ENCODE measurements around the gene LHFPL6. TPM values are rescaled to one million over a fixed set of nuclear protein-coding genes. Genes with fewer than 3 reads are reported as not detected.

LHFPL6 gene
- total RNA-seq, 1 donor from 2014 or later = 174 TPM

DNA sequence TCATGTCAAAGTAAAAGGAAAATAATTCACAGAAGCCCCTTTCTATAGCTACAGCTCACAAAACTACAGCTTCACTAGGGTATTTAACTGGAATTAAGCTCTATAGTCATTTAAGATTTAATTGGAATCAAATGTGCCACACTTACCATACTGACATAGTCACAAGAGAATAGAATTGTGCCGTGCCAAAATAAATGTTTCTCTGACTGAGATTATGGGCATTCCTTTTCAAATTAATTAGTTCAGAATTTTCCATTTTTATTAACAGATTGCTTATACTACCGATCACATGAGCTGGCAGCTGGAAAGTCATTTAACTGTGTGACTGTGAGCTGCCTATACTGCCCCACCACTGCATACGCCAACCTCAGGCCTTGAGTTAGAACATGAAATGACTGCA is 108.4 kb downstream of the LHFPL6 start:
- peaks cover 16% of the 10 kb centered on the region for H3K4me1 Mint-ChIP-seq (ENCODE audit: unreplicated experiment)
- no peak overlapping the region for H3K27ac Mint-ChIP-seq (ENCODE audit: unreplicated experiment)
- TF ChIP-seq, protein P1, sequence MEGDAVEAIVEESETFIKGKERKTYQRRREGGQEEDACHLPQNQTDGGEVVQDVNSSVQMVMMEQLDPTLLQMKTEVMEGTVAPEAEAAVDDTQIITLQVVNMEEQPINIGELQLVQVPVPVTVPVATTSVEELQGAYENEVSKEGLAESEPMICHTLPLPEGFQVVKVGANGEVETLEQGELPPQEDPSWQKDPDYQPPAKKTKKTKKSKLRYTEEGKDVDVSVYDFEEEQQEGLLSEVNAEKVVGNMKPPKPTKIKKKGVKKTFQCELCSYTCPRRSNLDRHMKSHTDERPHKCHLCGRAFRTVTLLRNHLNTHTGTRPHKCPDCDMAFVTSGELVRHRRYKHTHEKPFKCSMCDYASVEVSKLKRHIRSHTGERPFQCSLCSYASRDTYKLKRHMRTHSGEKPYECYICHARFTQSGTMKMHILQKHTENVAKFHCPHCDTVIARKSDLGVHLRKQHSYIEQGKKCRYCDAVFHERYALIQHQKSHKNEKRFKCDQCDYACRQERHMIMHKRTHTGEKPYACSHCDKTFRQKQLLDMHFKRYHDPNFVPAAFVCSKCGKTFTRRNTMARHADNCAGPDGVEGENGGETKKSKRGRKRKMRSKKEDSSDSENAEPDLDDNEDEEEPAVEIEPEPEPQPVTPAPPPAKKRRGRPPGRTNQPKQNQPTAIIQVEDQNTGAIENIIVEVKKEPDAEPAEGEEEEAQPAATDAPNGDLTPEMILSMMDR (IDR thresholded peaks at IDR 0.05) = no peak
- H3K9me3 Mint-ChIP-seq (ENCODE audit: unreplicated experiment) = no peaks in the 10 kb centered on the region
- H3K4me3 Mint-ChIP-seq (ENCODE audit: unreplicated experiment) = no peak overlapping the region
- no peaks in the 10 kb centered on the region for H3K36me3 Mint-ChIP-seq (ENCODE audit: unreplicated experiment)
- no peaks in the 10 kb centered on the region for H3K27me3 Mint-ChIP-seq (ENCODE audit: unreplicated experiment)
- DNase-seq (ENCODE audit: extremely low spot score, unreplicated experiment) = no peak

DNA sequence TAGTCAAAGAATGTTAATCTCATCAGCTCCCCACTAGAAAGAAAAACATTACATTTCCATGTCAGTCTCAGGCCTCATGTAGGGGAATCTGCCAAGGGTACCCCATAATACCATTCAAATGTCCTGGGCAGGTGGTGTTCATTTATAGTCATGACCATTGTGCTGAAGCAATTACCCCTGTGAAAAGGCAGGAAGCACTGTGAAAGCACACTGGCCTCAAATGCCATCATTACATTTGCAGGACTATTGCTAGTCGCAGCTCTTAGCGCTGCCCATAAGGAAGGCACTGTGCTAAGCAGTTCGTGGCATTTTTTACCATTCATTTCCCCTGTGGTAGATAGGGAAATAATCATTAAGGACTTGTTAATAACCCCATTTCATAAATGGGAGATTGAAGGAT is 109.0 kb downstream of the LHFPL6 start:
- Mint-ChIP-seq H3K4me1 (ENCODE audit: unreplicated experiment) (peaks cover 16% of the 10 kb centered on the region), H3K4me3 (ENCODE audit: unreplicated experiment) (no peak overlapping the region), H3K9me3 (ENCODE audit: unreplicated experiment) (no peaks in the 10 kb centered on the region), H3K27ac (ENCODE audit: unreplicated experiment) (no peak overlapping the region), H3K27me3 (ENCODE audit: unreplicated experiment) (no peaks in the 10 kb centered on the region), H3K36me3 (ENCODE audit: unreplicated experiment) (no peaks in the 10 kb centered on the region)
- no peak for DNase-seq (ENCODE audit: extremely low spot score, unreplicated experiment)
- TF ChIP-seq, protein P1 (IDR thresholded peaks at IDR 0.05) = no peak

DNA sequence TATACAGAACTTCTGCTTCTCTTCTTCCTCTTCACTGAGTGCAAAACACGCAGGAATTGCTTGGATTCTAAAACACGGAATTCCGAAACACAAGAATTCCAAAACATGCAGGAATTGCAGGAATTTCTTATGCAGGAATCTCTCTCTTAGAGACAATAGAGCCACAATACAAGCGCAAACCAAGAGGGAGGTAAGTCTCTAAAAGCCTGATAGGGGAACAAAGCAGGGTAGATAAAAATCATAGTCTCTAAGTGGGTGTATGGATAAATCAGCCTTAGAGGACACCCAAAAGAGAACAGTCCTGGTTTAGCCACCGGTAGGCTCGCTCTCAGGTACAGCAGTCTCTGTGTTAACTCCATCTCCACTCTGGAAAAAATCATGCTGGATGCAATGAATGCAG is 112.9 kb downstream of the LHFPL6 start:
- Mint-ChIP-seq H3K4me1 (ENCODE audit: unreplicated experiment) (peaks cover 23% of the 10 kb centered on the region), H3K4me3 (ENCODE audit: unreplicated experiment) (no peak overlapping the region), H3K27me3 (ENCODE audit: unreplicated experiment) (no peaks in the 10 kb centered on the region), H3K9me3 (ENCODE audit: unreplicated experiment) (no peaks in the 10 kb centered on the region), H3K36me3 (ENCODE audit: unreplicated experiment) (peaks cover 2% of the 10 kb centered on the region), H3K27ac (ENCODE audit: unreplicated experiment) (no peak overlapping the region)
- no peak for DNase-seq (ENCODE audit: extremely low spot score, unreplicated experiment)
- TF ChIP-seq, protein P1 (IDR thresholded peaks at IDR 0.05) = no peak

DNA sequence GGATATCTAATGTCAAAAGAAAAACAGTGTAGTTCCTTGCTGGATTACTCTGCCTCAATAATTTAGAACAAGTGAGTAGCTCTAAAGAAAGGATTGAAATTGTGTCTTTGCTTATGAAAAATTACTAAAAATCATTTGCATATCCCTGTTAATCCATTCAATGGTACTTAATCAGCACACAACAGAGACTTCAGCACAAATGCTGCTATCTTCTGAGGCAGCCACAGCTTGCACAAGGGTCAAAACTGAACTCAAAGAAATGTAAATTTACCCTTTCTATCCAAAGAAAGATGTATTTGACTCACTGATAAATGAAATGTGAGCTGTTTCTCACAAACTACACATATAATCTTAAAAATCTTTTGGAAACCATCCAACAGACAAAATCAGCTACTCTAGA is 116.2 kb downstream of the LHFPL6 start:
- TF ChIP-seq, protein P1 (IDR thresholded peaks at IDR 0.05) = no peak
- no peak overlapping the region for H3K4me3 Mint-ChIP-seq (ENCODE audit: unreplicated experiment)
- H3K27me3 Mint-ChIP-seq (ENCODE audit: unreplicated experiment) = no peaks in the 10 kb centered on the region
- no peak for DNase-seq (ENCODE audit: extremely low spot score, unreplicated experiment)
- H3K36me3 Mint-ChIP-seq (ENCODE audit: unreplicated experiment) = peaks cover 2% of the 10 kb centered on the region
- H3K4me1 Mint-ChIP-seq (ENCODE audit: unreplicated experiment) = peaks cover 49% of the 10 kb centered on the region
- no peak overlapping the region for H3K27ac Mint-ChIP-seq (ENCODE audit: unreplicated experiment)
- no peaks in the 10 kb centered on the region for H3K9me3 Mint-ChIP-seq (ENCODE audit: unreplicated experiment)

DNA sequence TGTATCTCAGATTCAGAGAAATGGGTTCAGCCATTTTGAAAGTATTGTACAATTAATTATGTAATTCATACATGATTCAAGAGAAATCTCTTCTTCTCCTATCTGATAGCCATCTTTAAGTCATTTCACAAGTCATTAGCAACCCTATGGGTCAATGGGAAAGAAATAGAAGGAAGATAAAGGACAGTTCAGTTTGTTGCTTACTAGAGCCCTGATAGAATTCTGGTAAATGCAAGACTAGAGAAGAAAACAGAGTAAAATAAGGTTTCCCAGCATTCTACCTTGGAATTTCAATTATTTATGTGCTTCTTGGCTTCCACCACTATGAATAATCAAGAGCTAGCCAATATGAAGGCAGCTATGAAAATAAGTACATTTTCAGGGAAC is 117.7 kb downstream of the LHFPL6 start:
- Mint-ChIP-seq H3K27ac (ENCODE audit: unreplicated experiment) (no peak overlapping the region), H3K4me1 (ENCODE audit: unreplicated experiment) (peaks cover 57% of the 10 kb centered on the region)

More for the DNA sequence above, 117.7 kb downstream of the LHFPL6 start:
- no peak for DNase-seq (ENCODE audit: extremely low spot score, unreplicated experiment)
- Mint-ChIP-seq H3K36me3 (ENCODE audit: unreplicated experiment) (peaks cover 2% of the 10 kb centered on the region), H3K4me3 (ENCODE audit: unreplicated experiment) (no peak overlapping the region), H3K27me3 (ENCODE audit: unreplicated experiment) (no peaks in the 10 kb centered on the region), H3K9me3 (ENCODE audit: unreplicated experiment) (no peaks in the 10 kb centered on the region)
- TF ChIP-seq, protein P1 (IDR thresholded peaks at IDR 0.05) = no peak

Measured in osteocyte (in vitro differentiated cells).